CD14-positive monocyte (primary cell): ENCODE results near the gene CHCHD6. TPM values are rescaled to one million over a fixed set of nuclear protein-coding genes. Genes with fewer than 3 reads are reported as not detected.

Experiments
- DNase-seq, 3 donors: peaks; one replicate each; pipeline ENCODE4 v3.0.0-alpha.2; 2011 to 2022
- H2AFZ ChIP-seq: 2 replicates; pipeline ENCODE4 v1.6.0; 2012; ENCODE audit warnings: mild to moderate bottlenecking, low read depth, low read length, inconsistent platforms; ENCODE audit not compliant: insufficient read depth, poor library complexity, severe bottlenecking
- H3K27ac ChIP-seq, 2 donors: 1 replicate in 1 of 2; 2 replicates in 1 of 2; pipeline ENCODE4 v1.5.1; 2012 to 2013; ENCODE audit warnings: low read length in 2 of 2, control low read depth in 1 of 2, inconsistent platforms in 1 of 2, low read depth in 1 of 2, mild to moderate bottlenecking in 1 of 2
- H3K27me3 ChIP-seq, 2 donors: one replicate each; pipeline versions ENCODE4 v1.6.0 to v1.6.1; 2011 to 2013; ENCODE audit warnings: low read length in 2 of 2; ENCODE audit not compliant: control insufficient read depth in 2 of 2, insufficient read depth in 2 of 2
- H3K36me3 ChIP-seq, 2 donors: replicated peaks in 1 of 2; 1 replicate in 1 of 2; 2 replicates in 1 of 2; pipeline versions ENCODE4 v1.5.1 to v1.6.1; 2012 to 2013; ENCODE audit warnings: low read length in 2 of 2, control low read depth in 1 of 2, inconsistent platforms in 1 of 2, mild to moderate bottlenecking in 1 of 2; ENCODE audit not compliant: insufficient read depth in 2 of 2, control insufficient read depth in 1 of 2
- H3K4me1 ChIP-seq, 2 donors: 1 replicate in 1 of 2; 2 replicates in 1 of 2; pipeline versions ENCODE4 v1.5.1 to v1.6.1; 2012 to 2013; ENCODE audit warnings: low read length in 2 of 2, control low read depth in 1 of 2, inconsistent platforms in 1 of 2, mild to moderate bottlenecking in 1 of 2, moderate library complexity in 1 of 2; ENCODE audit not compliant: insufficient read depth in 2 of 2, control insufficient read depth in 1 of 2
- H3K4me2 ChIP-seq: replicated peaks from 2 replicates; pipeline ENCODE3; 2012; ENCODE audit warnings: low read length, moderate library complexity, mild to moderate bottlenecking; ENCODE audit not compliant: poor library complexity, severe bottlenecking; ENCODE audit errors: extremely low read depth
- H3K4me3 ChIP-seq, 3 experiments: fragments of 200-600 bp in 1 of 3; sonication (generic) in 1 of 3; replicated peaks in 1 of 3; 1 replicate in 2 of 3; 2 replicates in 1 of 3; pipeline ENCODE4 v1.5.1; 2011 to 2013; ENCODE audit warnings: low read length in 3 of 3, mild to moderate bottlenecking in 3 of 3, control low read depth in 2 of 3, low read depth in 2 of 3, inconsistent platforms in 1 of 3, moderate library complexity in 1 of 3
- H3K79me2 ChIP-seq: 2 replicates; pipeline ENCODE4 v1.6.0; 2012; ENCODE audit warnings: mild to moderate bottlenecking, control low read depth, inconsistent platforms, low read length, moderate library complexity; ENCODE audit not compliant: insufficient read depth
- H3K9ac ChIP-seq: 2 replicates; pipeline ENCODE4 v1.6.0; 2017; ENCODE audit warnings: low read length, mild to moderate bottlenecking; ENCODE audit not compliant: insufficient read depth, poor library complexity, severe bottlenecking
- H3K9me3 ChIP-seq, 2 donors: replicated peaks in 1 of 2; 1 replicate in 1 of 2; 2 replicates in 1 of 2; pipeline versions ENCODE4 v1.5.1 to v1.6.1; 2012 to 2013; ENCODE audit warnings: low read length in 2 of 2, control low read depth in 1 of 2; ENCODE audit not compliant: control insufficient read depth in 1 of 2, insufficient read depth in 1 of 2
- H4K20me1 ChIP-seq: 2 replicates; pipeline ENCODE4 v1.6.0; 2012; ENCODE audit warnings: mild to moderate bottlenecking, low read length, control low read depth, moderate library complexity; ENCODE audit not compliant: insufficient read depth
- H3K27ac Mint-ChIP-seq, 7 donors: one replicate each; pipeline ENCODE4 v1.8.0; 2020; ENCODE audit warnings: mild to moderate bottlenecking in 7 of 7, mixed read lengths in 7 of 7, moderate library complexity in 6 of 7, inconsistent platforms in 2 of 7
- H3K27me3 Mint-ChIP-seq, 3 donors: one replicate each; pipeline ENCODE4 v1.8.0; 2021 to 2022; ENCODE audit warnings: low read depth in 3 of 3, mild to moderate bottlenecking in 3 of 3, mixed read lengths in 3 of 3, moderate library complexity in 3 of 3, inconsistent platforms in 1 of 3
- H3K36me3 Mint-ChIP-seq, 2 donors: one replicate each; pipeline ENCODE4 v1.8.0; 2020; ENCODE audit warnings: mixed read lengths in 2 of 2, inconsistent platforms in 1 of 2, mild to moderate bottlenecking in 1 of 2
- H3K4me1 Mint-ChIP-seq: one replicate; pipeline ENCODE4 v1.8.0; 2020; ENCODE audit warnings: mild to moderate bottlenecking, mixed read lengths
- H3K4me3 Mint-ChIP-seq, 2 donors: one replicate each; pipeline ENCODE4 v1.8.0; 2020; ENCODE audit warnings: mild to moderate bottlenecking in 2 of 2, mixed read lengths in 2 of 2, moderate library complexity in 1 of 2
- H3K9me3 Mint-ChIP-seq, 7 donors: one replicate each; pipeline ENCODE4 v1.8.0; 2020 to 2022; ENCODE audit warnings: mixed read lengths in 7 of 7, mild to moderate bottlenecking in 6 of 7, moderate library complexity in 6 of 7, inconsistent platforms in 2 of 7
- CTCF ChIP-seq: fragments of 200-600 bp; IDR thresholded peaks from one replicate; pipeline ENCODE4 v1.8.0; 2022; ENCODE audit warnings: antibody characterized with exemption, mild to moderate bottlenecking
- WGBS: methylation state at CpG from one replicate; pipeline ENCODE4 v1.1.5; 2013; ENCODE audit warnings: missing lambda C conversion rate; ENCODE audit not compliant: insufficient coverage; 5-methylcytosine and 5-hydroxymethylcytosine counted together
- intact Hi-C, 2 donors: fragments of 100-400 bp; cut with micrococcal nuclease; formaldehyde crosslinking; loops; one replicate each; pipeline versions ENCODE4 v1.15.0 to v1.15.1; 2023
- polyA plus RNA-seq, 3 donors: library from polyadenylated mRNA; depleted of rRNA in 1 of 3; unstranded in 2 of 3; stranded (reverse) in 1 of 3; fragments of 300-500 nt in 2 of 3; fragments of >200 nt in 1 of 3; fragmentation: Illumina TruSeq in 2 of 3; gene quantifications; 1 replicate in 2 of 3; 2 replicates in 1 of 3; pipeline ENCODE4 v1.2.3, GENCODE V29; 2012 to 2021

CHCHD6 gene
- polyA plus RNA-seq, 3 donors = 1.1 to 1.8 (median 1.8) TPM

DNA sequence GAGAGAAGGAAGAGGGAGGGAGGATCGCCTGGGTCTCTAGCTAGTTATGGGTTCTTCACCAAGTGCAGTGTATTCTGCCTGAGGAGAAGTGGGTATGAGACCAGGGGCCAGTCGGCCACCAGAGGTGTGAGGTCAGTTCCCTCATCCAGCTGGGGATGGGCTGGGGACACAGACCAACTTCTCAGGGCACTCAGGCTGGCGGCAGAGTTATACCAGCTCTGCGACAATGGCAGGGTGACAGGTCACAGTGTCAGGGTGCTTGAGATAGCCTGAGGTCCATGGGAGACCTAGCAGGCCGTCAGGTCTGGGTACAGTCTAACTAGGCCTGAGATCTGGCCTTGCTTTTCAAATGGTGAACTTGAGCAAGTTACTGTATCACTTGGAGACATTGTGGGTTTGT is 247.5 kb downstream of the CHCHD6 start:
- Histone ChIP-seq H3K4me1 (peaks cover 7 to 15% of the 10 kb centered on the region in 2 donors), H3K79me2 (no peaks in the 10 kb centered on the region), H3K9ac (no peak overlapping the region), H3K27me3 (peaks cover 0 to 7% of the 10 kb centered on the region in 2 donors), H3K27ac (no peak overlapping the region), H2AFZ (no peak overlapping the region), H3K9me3 (no peaks in the 10 kb centered on the region), H3K4me2 (no peak overlapping the region), H3K36me3 (no peaks in the 10 kb centered on the region), H4K20me1 (no peaks in the 10 kb centered on the region), H3K4me3 (no peak overlapping the region)
- H3K4me3 Mint-ChIP-seq = no peak overlapping the region
- H3K36me3 Mint-ChIP-seq = no peaks in the 10 kb centered on the region
- intact Hi-C loops = no loop called here
- 94% methylated on average over 5 of the region's 5 CpGs for WGBS
- peaks cover 12% of the 10 kb centered on the region for H3K4me1 Mint-ChIP-seq
- no peak for TF ChIP-seq CTCF
- no peak for DNase-seq
- H3K9me3 Mint-ChIP-seq = no peaks in the 10 kb centered on the region
- H3K27me3 Mint-ChIP-seq = peaks cover 11 to 37% (median 28%) of the 10 kb centered on the region in 3 donors
- no peak overlapping the region for H3K27ac Mint-ChIP-seq

- 96% methylated on average over 10 of the region's 10 CpGs for WGBS
- DNase-seq = no peak
- H3K4me1 Mint-ChIP-seq = peaks cover 11% of the 10 kb centered on the region
- Histone ChIP-seq H3K4me2 (no peak overlapping the region), H3K9ac (no peak overlapping the region), H2AFZ (no peak overlapping the region), H3K9me3 (no peaks in the 10 kb centered on the region), H3K27me3 (peaks cover 0 to 7% of the 10 kb centered on the region in 2 donors), H3K27ac (no peak overlapping the region), H3K79me2 (no peaks in the 10 kb centered on the region), H3K4me3 (no peak overlapping the region), H4K20me1 (no peaks in the 10 kb centered on the region), H3K4me1 (peaks cover 7 to 15% of the 10 kb centered on the region in 2 donors), H3K36me3 (no peaks in the 10 kb centered on the region)
- intact Hi-C loops = no loop called here
- no peak overlapping the region for H3K4me3 Mint-ChIP-seq
- H3K36me3 Mint-ChIP-seq = no peaks in the 10 kb centered on the region
- H3K9me3 Mint-ChIP-seq = no peaks in the 10 kb centered on the region
- peaks cover 3 to 33% (median 23%) of the 10 kb centered on the region in 3 donors for H3K27me3 Mint-ChIP-seq
- no peak for TF ChIP-seq CTCF
- H3K27ac Mint-ChIP-seq = no peak overlapping the region
Measured at GRCh38 chr3:126952261-126952982, 248.4 kb downstream of the CHCHD6 start.
